ENCODE measurements around the gene VPS13D. TPM values are rescaled to one million over a fixed set of nuclear protein-coding genes. Genes with fewer than 3 reads are reported as not detected.
A peak's percentile ranks its signal among the peaks of the same experiment; 100 is the strongest.
"Not testable (repeated sequence)": the region's sequence is repeated elsewhere in the genome, so short reads cannot be mapped to it uniquely, and the experiment has no call there.

VPS13D gene
- total RNA-seq, 3 donors from 2014 or later, result 24.0 to 26.6 (median 26.5) TPM

- ATAC-seq (peak; percentile 47 to 62), DNase-seq (no peak)
- H3K4me1 Mint-ChIP-seq (ENCODE audit: low read depth), result peaks cover 55% of the 10 kb centered on the region
- peak overlapping the region; percentile 23 for H3K4me3 Mint-ChIP-seq
- no peaks in the 10 kb centered on the region for H3K27me3 Mint-ChIP-seq (ENCODE audit: low read depth)
- H3K9me3 Mint-ChIP-seq, result peaks cover 18% of the 10 kb centered on the region
- peaks cover 68% of the 10 kb centered on the region for H3K36me3 Mint-ChIP-seq (ENCODE audit: insufficient read depth)
Measured at GRCh38 chr1:12384836-12385456, 155.1 kb downstream of the VPS13D start.

GRCh38 chr1:12386130-12386529, 156.3 kb downstream of the VPS13D start:
- Mint-ChIP-seq H3K4me1 (ENCODE audit: low read depth) (peaks cover 57% of the 10 kb centered on the region), H3K27me3 (ENCODE audit: low read depth) (no peaks in the 10 kb centered on the region), H3K36me3 (ENCODE audit: insufficient read depth) (peaks cover 73% of the 10 kb centered on the region), H3K9me3 (peaks cover 18% of the 10 kb centered on the region), H3K4me3 (peak overlapping the region; percentile 34)
- ATAC-seq, result peak; percentile 90 to 95
- DNase-seq, result peak; percentile 12

- H3K36me3 Mint-ChIP-seq (ENCODE audit: insufficient read depth), result peaks cover 68% of the 10 kb centered on the region
- DNase-seq (no peak), ATAC-seq (no peak)
- peaks cover 18% of the 10 kb centered on the region for H3K9me3 Mint-ChIP-seq
- H3K4me3 Mint-ChIP-seq, result no peak overlapping the region
- H3K4me1 Mint-ChIP-seq (ENCODE audit: low read depth), result peaks cover 49% of the 10 kb centered on the region
- no peaks in the 10 kb centered on the region for H3K27me3 Mint-ChIP-seq (ENCODE audit: low read depth)
Measured at GRCh38 chr1:12387641-12388040, 157.8 kb downstream of the VPS13D start.

- DNase-seq; ATAC-seq; H3K4me3 Mint-ChIP-seq; H3K27me3 Mint-ChIP-seq (ENCODE audit: low read depth): not testable (repeated sequence)
- peaks cover 61% of the 10 kb centered on the region for H3K36me3 Mint-ChIP-seq (ENCODE audit: insufficient read depth)
- peaks cover 25% of the 10 kb centered on the region for H3K4me1 Mint-ChIP-seq (ENCODE audit: low read depth)
- peaks cover 18% of the 10 kb centered on the region for H3K9me3 Mint-ChIP-seq
Measured at GRCh38 chr1:12390296-12390695, 160.5 kb downstream of the VPS13D start.

- H3K36me3 Mint-ChIP-seq (ENCODE audit: insufficient read depth), result peaks cover 24% of the 10 kb centered on the region
- DNase-seq (no peak), ATAC-seq (no peak)
- no peaks in the 10 kb centered on the region for H3K9me3 Mint-ChIP-seq
- peaks cover 16% of the 10 kb centered on the region for H3K4me1 Mint-ChIP-seq (ENCODE audit: low read depth)
- H3K4me3 Mint-ChIP-seq, result no peak overlapping the region
- H3K27me3 Mint-ChIP-seq (ENCODE audit: low read depth), result no peaks in the 10 kb centered on the region
Measured at GRCh38 chr1:12397462-12398450, 167.9 kb downstream of the VPS13D start.

GRCh38 chr1:12398479-12398878, 168.6 kb downstream of the VPS13D start:
- Mint-ChIP-seq H3K36me3 (ENCODE audit: insufficient read depth) (peaks cover 24% of the 10 kb centered on the region), H3K4me3 (no peak overlapping the region), H3K27me3 (ENCODE audit: low read depth) (no peaks in the 10 kb centered on the region), H3K9me3 (no peaks in the 10 kb centered on the region), H3K4me1 (ENCODE audit: low read depth) (peaks cover 16% of the 10 kb centered on the region)
- ATAC-seq, result no peak
- DNase-seq, result no peak

GRCh38 chr1:12400027-12400693, 170.3 kb downstream of the VPS13D start:
- DNase-seq (no peak), ATAC-seq (no peak)
- Mint-ChIP-seq H3K4me3 (no peak overlapping the region), H3K27me3 (ENCODE audit: low read depth) (no peaks in the 10 kb centered on the region), H3K36me3 (ENCODE audit: insufficient read depth) (peaks cover 32% of the 10 kb centered on the region), H3K4me1 (ENCODE audit: low read depth) (peaks cover 16% of the 10 kb centered on the region), H3K9me3 (no peaks in the 10 kb centered on the region)

GRCh38 chr1:12402159-12402673, 172.4 kb downstream of the VPS13D start:
- H3K36me3 Mint-ChIP-seq (ENCODE audit: insufficient read depth), result peaks cover 35% of the 10 kb centered on the region
- no peak for ATAC-seq
- no peaks in the 10 kb centered on the region for H3K27me3 Mint-ChIP-seq (ENCODE audit: low read depth)
- H3K4me1 Mint-ChIP-seq (ENCODE audit: low read depth), result peaks cover 22% of the 10 kb centered on the region
- no peaks in the 10 kb centered on the region for H3K9me3 Mint-ChIP-seq
- no peak for DNase-seq
- H3K4me3 Mint-ChIP-seq, result no peak overlapping the region

- peaks cover 20% of the 10 kb centered on the region for H3K4me1 Mint-ChIP-seq (ENCODE audit: low read depth)
- ATAC-seq (no peak), DNase-seq (no peak)
- H3K9me3 Mint-ChIP-seq, result no peaks in the 10 kb centered on the region
- H3K4me3 Mint-ChIP-seq, result no peak overlapping the region
- H3K36me3 Mint-ChIP-seq (ENCODE audit: insufficient read depth), result peaks cover 31% of the 10 kb centered on the region
- H3K27me3 Mint-ChIP-seq (ENCODE audit: low read depth), result no peaks in the 10 kb centered on the region
Measured at GRCh38 chr1:12402842-12403241, 173.0 kb downstream of the VPS13D start.

- Mint-ChIP-seq H3K27me3 (ENCODE audit: low read depth) (no peaks in the 10 kb centered on the region), H3K4me1 (ENCODE audit: low read depth) (peaks cover 16% of the 10 kb centered on the region), H3K9me3 (peaks cover 4% of the 10 kb centered on the region), H3K36me3 (ENCODE audit: insufficient read depth) (peaks cover 40% of the 10 kb centered on the region), H3K4me3 (no peak overlapping the region)
- DNase-seq, result no peak
- ATAC-seq, result no peak
Measured at GRCh38 chr1:12404918-12405317, 175.1 kb downstream of the VPS13D start.

- Mint-ChIP-seq H3K4me3 (no peak overlapping the region), H3K9me3 (peaks cover 9% of the 10 kb centered on the region), H3K27me3 (ENCODE audit: low read depth) (no peaks in the 10 kb centered on the region), H3K36me3 (ENCODE audit: insufficient read depth) (peaks cover 40% of the 10 kb centered on the region), H3K4me1 (ENCODE audit: low read depth) (peaks cover 16% of the 10 kb centered on the region)
- ATAC-seq (no peak), DNase-seq (no peak)
Measured at GRCh38 chr1:12405325-12406210, 175.7 kb downstream of the VPS13D start.

- H3K27me3 Mint-ChIP-seq (ENCODE audit: low read depth), result no peaks in the 10 kb centered on the region
- peaks cover 41% of the 10 kb centered on the region for H3K36me3 Mint-ChIP-seq (ENCODE audit: insufficient read depth)
- ATAC-seq, result no peak
- H3K9me3 Mint-ChIP-seq, result peaks cover 9% of the 10 kb centered on the region
- peaks cover 16% of the 10 kb centered on the region for H3K4me1 Mint-ChIP-seq (ENCODE audit: low read depth)
- no peak overlapping the region for H3K4me3 Mint-ChIP-seq
- DNase-seq, result no peak
Measured at GRCh38 chr1:12406211-12407021, 176.6 kb downstream of the VPS13D start.
